ENCODE results near the gene ENOPH1. TPM values are rescaled to one million over a fixed set of nuclear protein-coding genes. Genes with fewer than 3 reads are reported as not detected.

ENOPH1 gene
- total and polyA plus RNA-seq, 9 of the 15 experiments (the other 6 are each of a cell fraction or from before 2014, with no cell fraction given): 29.8 to 71.4 (median 48.9) TPM

DNA sequence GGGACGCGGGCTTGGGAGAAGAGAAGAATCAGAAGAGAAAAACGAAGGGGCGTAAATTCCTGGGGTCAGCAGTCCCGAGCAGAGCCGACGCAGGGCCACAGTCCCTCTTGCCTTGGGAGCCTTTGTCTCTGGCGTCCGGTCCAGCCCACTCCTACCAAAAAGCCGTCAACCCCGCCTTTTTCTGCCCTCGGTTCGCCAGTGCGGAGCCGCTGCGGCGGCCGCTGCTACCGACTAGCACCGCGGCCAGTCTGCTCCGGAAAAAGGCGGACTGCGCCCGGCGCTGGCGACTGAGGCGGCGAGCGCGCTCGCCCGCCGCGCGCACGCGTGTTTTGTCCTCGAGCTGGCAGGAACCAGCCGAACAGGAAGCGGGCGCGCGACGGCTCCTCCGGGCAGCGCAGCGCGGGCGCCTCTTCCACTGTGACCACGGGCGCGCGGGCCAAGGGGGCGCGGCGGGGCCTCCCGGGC is 630 bp upstream of the ENOPH1 start (continued):
- TF ChIP-seq, protein P1, sequence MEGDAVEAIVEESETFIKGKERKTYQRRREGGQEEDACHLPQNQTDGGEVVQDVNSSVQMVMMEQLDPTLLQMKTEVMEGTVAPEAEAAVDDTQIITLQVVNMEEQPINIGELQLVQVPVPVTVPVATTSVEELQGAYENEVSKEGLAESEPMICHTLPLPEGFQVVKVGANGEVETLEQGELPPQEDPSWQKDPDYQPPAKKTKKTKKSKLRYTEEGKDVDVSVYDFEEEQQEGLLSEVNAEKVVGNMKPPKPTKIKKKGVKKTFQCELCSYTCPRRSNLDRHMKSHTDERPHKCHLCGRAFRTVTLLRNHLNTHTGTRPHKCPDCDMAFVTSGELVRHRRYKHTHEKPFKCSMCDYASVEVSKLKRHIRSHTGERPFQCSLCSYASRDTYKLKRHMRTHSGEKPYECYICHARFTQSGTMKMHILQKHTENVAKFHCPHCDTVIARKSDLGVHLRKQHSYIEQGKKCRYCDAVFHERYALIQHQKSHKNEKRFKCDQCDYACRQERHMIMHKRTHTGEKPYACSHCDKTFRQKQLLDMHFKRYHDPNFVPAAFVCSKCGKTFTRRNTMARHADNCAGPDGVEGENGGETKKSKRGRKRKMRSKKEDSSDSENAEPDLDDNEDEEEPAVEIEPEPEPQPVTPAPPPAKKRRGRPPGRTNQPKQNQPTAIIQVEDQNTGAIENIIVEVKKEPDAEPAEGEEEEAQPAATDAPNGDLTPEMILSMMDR (IDR thresholded peaks at IDR 0.05 in 2 of 3, conservative IDR thresholded peaks at IDR 0.05 in 1 of 3; ENCODE audit: insufficient read depth in 2 of 3, low read depth in 1 of 3, low read length in 3 of 3): no peak
- TF ChIP-seq ELF2 (CRISPR knock-in tag; IDR thresholded peaks at IDR 0.05) (no peak), CEBPG (CRISPR knock-in tag; IDR thresholded peaks at IDR 0.05) (no peak), CEBPG (tag; conservative IDR thresholded peaks at IDR 0.05 in 1 of 2, IDR thresholded peaks at IDR 0.05 in 1 of 2) (no peak), TOE1 (IDR thresholded peaks at IDR 0.05; ENCODE audit: borderline replicate concordance) (no peak), TOE1 (CRISPR knock-in tag; IDR thresholded peaks at IDR 0.05; ENCODE audit: borderline replicate concordance, low read depth) (no peak), SMAD4 (CRISPR knock-in tag; conservative IDR thresholded peaks at IDR 0.05) (no peak), SRSF1 (IDR thresholded peaks at IDR 0.05; ENCODE audit: low read depth, low read length) (0 out of 2 replicates have a peak, but pooled peaks have one; percentile 5), NONO (IDR thresholded peaks at IDR 0.05; ENCODE audit: low read depth in 2 of 2, low read length in 1 of 2) (peak in 1 of 2 experiments; percentile 28; a peak in 2 of 4 replicates), ZNF282 (CRISPR knock-in tag; IDR thresholded peaks at IDR 0.05) (0 out of 2 replicates have a peak, but pooled peaks have one; percentile 69), MBD2 (IDR thresholded peaks at IDR 0.05; ENCODE audit: borderline replicate concordance, low read depth) (no peak; the same call in 1 of the 2 replicates), HNRNPH1 (optimal IDR thresholded peaks at IDR 0.05; ENCODE audit: low read depth, low read length) (no peak), ZC3H8 (IDR thresholded peaks at IDR 0.05) (no peak)
- TF ChIP-seq, protein P2, sequence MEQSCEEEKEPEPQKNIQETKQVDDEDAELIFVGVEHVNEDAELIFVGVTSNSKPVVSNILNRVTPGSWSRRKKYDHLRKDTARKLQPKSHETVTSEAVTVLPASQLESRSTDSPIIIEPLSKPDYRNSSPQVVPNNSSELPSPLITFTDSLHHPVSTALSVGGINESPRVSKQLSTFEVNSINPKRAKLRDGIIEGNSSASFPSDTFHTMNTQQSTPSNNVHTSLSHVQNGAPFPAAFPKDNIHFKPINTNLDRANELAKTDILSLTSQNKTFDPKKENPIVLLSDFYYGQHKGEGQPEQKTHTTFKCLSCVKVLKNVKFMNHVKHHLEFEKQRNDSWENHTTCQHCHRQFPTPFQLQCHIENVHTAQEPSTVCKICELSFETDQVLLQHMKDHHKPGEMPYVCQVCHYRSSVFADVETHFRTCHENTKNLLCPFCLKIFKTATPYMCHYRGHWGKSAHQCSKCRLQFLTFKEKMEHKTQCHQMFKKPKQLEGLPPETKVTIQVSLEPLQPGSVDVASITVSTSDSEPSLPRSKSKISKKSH (CRISPR knock-in tag; IDR thresholded peaks at IDR 0.05): no peak
- TF ChIP-seq, protein P3, sequence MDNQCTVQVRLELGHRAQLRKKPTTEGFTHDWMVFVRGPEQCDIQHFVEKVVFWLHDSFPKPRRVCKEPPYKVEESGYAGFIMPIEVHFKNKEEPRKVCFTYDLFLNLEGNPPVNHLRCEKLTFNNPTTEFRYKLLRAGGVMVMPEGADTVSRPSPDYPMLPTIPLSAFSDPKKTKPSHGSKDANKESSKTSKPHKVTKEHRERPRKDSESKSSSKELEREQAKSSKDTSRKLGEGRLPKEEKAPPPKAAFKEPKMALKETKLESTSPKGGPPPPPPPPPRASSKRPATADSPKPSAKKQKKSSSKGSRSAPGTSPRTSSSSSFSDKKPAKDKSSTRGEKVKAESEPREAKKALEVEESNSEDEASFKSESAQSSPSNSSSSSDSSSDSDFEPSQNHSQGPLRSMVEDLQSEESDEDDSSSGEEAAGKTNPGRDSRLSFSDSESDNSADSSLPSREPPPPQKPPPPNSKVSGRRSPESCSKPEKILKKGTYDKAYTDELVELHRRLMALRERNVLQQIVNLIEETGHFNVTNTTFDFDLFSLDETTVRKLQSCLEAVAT (IDR thresholded peaks at IDR 0.05): peak in 1 of 2 experiments; percentile 42; a peak in 1 of 4 replicates
- TF ChIP-seq, protein P4, sequence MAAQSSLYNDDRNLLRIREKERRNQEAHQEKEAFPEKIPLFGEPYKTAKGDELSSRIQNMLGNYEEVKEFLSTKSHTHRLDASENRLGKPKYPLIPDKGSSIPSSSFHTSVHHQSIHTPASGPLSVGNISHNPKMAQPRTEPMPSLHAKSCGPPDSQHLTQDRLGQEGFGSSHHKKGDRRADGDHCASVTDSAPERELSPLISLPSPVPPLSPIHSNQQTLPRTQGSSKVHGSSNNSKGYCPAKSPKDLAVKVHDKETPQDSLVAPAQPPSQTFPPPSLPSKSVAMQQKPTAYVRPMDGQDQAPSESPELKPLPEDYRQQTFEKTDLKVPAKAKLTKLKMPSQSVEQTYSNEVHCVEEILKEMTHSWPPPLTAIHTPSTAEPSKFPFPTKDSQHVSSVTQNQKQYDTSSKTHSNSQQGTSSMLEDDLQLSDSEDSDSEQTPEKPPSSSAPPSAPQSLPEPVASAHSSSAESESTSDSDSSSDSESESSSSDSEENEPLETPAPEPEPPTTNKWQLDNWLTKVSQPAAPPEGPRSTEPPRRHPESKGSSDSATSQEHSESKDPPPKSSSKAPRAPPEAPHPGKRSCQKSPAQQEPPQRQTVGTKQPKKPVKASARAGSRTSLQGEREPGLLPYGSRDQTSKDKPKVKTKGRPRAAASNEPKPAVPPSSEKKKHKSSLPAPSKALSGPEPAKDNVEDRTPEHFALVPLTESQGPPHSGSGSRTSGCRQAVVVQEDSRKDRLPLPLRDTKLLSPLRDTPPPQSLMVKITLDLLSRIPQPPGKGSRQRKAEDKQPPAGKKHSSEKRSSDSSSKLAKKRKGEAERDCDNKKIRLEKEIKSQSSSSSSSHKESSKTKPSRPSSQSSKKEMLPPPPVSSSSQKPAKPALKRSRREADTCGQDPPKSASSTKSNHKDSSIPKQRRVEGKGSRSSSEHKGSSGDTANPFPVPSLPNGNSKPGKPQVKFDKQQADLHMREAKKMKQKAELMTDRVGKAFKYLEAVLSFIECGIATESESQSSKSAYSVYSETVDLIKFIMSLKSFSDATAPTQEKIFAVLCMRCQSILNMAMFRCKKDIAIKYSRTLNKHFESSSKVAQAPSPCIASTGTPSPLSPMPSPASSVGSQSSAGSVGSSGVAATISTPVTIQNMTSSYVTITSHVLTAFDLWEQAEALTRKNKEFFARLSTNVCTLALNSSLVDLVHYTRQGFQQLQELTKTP (IDR thresholded peaks at IDR 0.05; ENCODE audit: low read depth in 1 of 2, partially characterized antibody in 2 of 2): no peak
- TF ChIP-seq, protein P5, sequence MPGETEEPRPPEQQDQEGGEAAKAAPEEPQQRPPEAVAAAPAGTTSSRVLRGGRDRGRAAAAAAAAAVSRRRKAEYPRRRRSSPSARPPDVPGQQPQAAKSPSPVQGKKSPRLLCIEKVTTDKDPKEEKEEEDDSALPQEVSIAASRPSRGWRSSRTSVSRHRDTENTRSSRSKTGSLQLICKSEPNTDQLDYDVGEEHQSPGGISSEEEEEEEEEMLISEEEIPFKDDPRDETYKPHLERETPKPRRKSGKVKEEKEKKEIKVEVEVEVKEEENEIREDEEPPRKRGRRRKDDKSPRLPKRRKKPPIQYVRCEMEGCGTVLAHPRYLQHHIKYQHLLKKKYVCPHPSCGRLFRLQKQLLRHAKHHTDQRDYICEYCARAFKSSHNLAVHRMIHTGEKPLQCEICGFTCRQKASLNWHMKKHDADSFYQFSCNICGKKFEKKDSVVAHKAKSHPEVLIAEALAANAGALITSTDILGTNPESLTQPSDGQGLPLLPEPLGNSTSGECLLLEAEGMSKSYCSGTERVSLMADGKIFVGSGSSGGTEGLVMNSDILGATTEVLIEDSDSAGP (CRISPR knock-in tag; IDR thresholded peaks at IDR 0.05): no peak
